Effector CD4-positive, alpha-beta T cell (primary cell): Measurements from ENCODE around the gene AMPD2.
A peak's percentile ranks its signal among the peaks of the same experiment; 100 is the strongest.

Experiments used
- DNase-seq: peaks from one replicate; pipeline ENCODE4 v3.0.0-alpha.2; 2020

AMPD2 gene

DNA sequence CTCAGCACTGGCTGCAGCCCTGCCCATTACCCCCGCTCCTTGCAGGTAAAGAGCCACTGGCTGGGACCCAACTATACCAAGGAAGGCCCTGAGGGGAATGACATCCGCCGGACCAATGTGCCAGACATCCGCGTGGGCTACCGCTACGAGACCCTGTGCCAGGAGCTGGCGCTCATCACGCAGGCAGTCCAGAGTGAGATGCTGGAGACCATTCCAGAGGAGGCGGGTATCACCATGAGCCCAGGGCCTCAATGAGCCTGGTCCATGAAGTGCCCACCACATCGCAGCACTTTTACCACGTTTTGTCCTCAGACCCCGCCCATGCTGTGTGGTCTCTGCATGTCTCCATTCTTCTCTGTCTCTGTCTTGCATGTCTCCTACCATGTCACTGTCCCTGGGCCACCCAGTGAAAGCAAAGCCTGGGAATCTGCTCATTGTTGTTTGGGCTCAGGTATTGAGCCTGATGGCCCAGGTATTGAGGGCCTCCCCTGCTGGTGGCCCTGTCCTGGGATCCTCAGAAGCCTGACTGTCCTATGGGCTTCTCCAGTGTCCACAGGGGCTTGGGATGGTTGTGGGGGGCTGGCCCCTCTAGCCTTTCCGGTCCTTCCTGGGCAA, 11.4 kb downstream of the AMPD2 start:
- no peak for DNase-seq

DNA sequence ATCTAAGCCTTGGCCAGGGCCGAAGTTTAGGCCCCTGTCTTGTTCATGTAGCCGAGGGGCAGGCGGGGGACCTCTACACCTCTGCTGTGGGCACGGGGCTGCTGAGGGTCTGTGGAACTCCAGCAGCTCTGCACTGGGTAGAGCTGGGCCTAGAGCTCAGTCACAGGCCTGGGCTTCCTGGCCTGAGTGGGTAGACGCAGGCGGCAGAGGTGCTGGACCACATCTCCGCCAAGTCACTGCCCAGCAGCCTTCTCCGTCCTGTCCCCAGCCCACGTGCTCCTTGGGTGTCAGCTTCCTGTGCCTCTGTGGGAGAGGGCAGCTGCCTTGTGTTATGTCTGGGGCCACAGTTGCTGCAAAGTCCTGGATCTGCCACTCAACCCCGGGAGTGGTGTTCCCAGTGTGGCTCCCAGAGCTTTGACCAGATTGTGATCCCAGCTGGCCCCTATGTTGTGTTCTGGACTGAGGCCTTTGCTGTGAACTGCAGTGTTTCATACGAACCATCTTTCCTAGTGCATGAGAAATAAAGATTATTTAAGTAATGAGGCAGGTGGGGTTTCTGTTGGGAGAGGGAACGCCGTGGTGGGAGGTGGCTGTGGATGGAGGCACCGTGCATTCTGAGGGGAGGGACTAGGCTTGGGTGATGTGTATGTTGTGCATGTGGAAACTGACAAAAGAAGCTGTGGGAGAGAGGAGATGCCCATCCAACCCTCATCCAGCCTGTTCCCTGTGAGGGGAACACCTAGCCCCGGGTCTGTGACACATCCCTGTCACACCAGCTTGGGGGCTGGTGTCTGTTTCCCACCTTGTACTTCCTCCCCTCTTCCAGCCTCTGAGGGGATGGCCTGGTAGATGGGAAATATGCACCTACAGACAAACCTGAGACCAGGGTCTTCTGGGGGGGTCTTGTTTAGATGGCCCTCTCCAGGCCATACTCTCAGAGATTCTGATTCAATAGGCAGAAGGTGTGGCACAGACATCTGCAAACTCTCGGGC, 12.2 kb downstream of the AMPD2 start:
- no peak for DNase-seq

DNA sequence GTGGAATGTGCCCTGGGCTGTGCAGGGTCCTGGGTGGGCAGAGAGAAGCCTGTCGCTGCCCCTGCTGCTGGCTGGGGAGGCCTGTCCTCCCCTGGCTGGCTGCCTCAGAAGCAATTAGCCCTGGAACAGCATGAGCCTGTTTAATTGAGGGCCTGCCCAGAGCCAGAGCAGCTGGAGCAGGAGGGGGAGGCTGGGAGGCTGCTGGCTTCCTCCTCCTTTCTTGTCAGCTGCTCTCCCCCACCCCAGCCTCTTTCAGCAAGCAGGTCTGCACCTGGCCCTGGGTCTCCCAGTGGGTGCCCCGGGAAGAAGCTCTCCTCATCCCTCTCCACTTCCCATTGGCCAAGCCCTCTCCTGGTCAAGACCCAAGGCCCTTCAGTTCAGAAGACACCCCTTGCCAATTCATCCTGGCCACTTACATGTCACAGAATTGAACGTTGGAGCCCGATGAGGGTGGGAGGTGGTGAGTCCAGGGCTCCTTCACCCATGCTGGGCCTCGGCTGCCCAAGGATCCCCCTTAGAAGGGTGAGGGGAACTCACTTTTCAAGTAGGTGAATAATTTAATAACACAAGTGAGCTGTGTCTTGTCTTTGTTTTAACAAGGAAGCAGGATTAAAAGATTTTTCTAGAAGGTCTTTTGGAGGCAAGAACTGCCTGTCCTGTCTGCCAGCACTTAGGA, 13.2 kb downstream of the AMPD2 start:
- DNase-seq = no peak

DNA sequence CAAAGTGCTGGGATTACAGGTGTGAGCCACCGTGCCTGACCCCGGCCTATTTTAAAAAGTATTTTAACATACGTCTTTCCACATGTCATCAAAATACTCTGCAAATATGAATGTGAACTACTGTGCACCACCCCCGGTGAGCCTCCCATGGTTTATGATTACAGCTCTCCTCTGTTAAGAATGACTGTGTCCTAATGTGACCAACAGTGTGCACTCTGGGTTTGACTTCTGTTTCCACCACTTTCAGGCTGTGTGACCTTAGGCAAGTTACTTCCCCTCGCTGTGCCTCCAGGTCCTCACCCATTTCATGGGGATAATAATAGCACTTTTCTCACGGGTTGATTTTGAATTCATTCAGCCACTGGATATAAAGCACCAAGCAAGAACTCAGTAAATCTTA, 14.7 kb downstream of the AMPD2 start:
- DNase-seq = no peak

GRCh38 chr1:109634771-109635750, 15.4 kb downstream of the AMPD2 start:
- no peak for DNase-seq

DNA sequence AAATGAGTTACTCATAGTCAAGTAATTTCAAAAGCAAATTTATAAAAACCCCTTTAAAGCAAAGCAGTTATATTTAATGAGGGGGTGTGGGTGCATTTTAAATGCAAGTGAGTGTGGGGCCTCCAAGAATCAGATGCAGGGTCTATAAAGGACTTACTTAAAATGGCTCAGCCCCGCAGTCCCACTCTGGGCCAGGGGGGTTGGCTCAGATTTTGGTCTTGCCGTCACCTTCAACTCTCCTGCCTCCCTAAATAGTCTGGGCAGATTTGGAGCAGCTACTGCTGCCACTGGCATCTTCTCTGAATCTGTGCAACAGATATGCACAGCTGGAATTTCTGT, 16.2 kb downstream of the AMPD2 start:
- no peak for DNase-seq

- DNase-seq = no peak
These were observed 16.7 kb downstream of the AMPD2 start for GRCh38 chr1:109636201-109636952.

DNA sequence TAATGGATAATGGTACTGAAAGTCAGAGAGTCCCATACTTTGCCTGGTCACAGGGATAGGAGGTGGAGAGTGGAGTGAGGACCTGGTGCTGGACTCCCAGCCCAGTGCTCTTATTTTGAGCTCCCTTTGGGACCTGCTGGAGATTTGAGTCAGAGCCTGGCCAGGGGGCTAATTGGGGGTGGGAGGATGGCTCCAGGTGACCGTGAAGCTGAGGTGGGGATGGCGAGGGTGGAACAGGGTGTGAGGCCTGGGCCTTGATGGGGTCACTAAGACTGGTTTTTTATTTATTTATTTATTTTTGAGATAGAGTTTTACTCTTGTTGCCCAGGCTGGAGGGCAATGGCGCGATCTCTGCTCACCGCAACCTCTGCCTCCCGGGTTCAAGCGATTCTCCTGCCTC, 17.8 kb downstream of the AMPD2 start:
- DNase-seq = no peak

DNA sequence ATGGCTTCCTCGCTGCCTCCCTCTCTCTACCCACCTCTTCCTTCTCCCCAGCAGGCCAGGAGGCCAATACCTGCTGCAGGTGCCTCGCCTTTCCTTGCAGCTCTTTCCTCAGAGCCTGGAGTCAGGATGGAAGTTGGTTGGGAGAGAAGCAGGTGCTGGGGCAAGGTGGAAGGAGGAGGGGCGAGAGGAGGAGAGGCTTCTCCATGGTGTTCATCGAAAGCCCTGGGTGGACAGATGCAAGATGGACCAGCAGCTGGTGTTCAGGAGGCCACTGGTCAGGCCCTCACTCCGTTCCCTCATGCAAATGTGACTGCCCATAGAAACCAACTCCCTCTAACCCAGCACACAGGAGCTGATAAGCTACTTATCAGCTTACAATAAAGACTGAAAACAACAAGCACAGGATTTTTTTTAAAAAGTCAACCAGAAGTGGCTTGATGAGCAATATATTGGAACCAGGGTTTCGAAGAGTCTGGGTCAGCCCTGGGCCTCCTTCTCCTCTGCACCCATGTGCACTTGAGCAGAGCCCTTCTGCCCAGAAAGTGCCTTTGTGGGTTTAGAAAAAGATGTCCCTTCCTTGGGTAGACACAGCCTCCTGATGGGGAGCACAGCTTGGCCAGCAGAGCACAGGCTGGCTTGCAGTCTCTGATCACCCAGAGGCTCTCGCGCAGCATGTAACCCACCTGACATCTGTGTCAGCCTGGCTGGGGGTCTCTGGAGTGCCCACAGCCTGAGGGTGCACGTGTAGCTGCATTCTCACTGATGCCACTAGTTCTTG, 19.6 kb downstream of the AMPD2 start:
- DNase-seq = no peak

DNA sequence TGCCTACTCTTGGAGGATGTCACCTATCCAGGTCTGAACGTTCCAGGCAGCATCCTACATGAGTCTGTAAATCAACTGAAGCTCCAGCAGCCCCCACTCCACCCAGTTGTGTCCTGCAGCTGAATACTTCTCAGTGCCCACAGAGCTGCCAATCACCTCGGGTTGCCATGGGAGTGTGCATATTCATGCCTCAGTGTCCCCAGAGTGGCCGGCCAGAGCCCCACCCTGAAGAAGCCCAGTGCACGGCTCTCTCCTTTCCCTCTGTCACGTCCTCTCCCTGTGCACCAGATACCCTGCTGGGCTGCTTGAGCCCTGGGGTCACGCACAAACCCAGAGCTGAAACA, 20.2 kb downstream of the AMPD2 start:
- no peak for DNase-seq

DNA sequence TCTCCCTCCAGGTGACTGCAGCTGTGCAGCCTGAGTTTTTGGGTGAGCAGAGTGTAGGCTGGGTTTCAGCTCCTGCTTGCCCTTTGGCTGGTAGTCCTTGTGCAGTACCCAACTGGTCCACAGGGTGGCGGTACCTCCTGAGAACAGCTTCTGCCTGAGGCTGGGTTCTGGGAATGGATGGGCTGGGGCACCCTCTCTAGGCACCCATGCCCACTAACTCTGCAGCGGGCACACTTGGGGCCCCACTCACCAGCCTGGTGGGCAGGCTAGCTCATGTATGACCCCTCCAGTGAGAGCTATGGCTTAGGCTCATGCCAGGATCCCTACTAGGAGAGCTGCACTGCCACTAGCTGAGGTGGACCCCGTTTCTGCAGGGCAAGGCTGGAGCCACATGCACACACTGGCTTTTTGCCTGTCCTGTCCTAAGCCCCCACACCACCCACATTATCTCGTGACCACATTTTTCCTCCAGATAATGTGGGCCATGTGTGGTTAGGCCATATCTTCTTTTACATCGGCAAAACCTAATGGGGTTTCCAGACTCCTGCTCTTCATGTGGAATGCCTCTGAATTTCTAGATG, 20.7 kb downstream of the AMPD2 start:
- peak; percentile 86 for DNase-seq

DNA sequence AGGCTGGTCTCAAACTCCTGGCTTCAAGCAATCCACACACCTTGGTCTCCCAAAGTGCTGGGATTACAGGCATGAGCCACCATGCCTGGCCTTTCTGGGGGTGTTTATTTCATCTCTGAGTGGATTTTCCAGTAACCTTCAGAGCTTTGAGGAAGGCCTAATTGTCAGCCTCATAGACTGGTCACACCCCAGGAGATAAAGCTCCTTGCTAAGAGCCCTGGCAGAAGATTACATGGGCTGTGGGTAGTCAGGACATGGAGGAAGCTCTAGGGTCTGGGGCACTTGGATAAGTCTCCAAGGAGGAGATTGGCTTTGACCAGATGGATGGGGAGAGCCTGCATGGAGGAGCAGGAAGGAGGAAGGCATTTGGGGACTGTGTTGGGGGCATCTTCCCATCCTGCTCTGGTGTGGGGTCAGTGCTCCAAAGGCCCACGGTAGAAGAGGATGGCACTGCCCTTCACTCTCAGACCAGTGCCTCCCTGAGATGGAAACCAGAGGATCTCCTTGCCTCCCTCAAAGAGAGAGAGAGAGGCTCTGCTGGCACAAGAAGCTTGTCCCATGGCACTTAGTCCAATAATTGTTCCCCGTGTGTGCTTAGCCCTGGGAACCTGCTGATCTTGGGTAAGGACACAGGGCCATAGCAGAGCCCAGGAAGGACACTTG, 21.6 kb downstream of the AMPD2 start:
- no peak for DNase-seq

GRCh38 chr1:109641861-109642260, 22.2 kb downstream of the AMPD2 start:
- DNase-seq = no peak

- DNase-seq = no peak
These were observed 23.0 kb downstream of the AMPD2 start for GRCh38 chr1:109642626-109643025.

- peak; percentile 83 for DNase-seq
These were observed 24.0 kb downstream of the AMPD2 start for GRCh38 chr1:109643385-109644230.

DNA sequence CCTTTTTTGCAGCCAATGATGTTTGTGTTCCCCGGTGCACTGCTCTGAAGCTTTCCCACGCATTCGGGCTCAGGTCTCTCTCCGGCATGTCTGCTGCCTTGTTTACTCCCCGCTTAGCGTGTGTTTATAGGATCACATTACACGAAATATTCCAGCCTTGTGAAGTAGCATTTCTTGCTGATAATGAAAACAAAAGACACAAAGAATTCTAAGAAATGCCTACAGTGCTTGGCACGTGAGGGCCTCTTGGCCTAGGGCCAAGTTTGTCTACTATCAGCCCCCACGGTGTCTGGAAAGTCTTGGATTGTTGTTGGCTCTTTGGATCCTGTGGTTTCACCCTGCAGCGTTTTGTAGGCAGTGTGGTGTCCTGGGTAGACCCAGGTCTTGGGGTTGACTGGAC, 25.0 kb downstream of the AMPD2 start:
- DNase-seq = no peak

DNA sequence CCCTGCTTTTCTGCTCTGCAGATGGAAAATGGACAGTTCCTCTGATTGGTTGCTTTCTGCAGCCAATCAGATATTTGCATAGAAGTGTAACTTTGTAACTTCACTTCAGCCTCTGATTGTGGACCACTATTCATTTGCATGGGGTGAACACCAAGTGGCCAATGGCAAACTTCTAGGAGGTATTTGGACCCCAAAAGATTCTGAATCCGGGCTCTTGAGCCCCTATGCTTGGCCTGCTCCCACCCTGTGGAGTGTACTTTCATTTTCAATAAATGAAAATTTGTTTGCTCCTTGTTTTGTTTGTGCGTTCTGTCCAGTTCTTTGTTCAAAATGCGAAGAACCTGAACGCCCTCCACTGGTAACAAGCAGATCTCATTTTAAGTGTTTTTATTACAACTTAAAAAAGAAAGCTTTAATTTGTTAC, 29.9 kb downstream of the AMPD2 start:
- no peak for DNase-seq

DNA sequence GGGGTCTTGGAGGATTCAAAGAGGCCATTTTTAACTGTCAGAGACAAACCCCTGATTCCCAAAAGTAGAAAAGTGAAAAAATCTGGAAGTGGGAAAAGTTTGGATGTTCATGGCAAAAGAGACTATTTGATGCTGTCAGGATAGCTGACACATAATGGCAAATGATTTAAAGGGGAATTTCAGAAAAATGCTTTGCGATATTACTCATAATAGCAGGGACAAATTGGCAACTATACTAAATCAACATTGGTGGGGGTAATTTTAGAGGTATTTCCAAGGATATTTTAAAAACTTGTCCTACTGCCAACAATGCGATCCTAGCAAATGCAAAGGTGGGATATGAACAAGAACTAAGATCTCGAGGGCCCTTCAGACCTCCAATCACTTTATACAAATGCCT, 31.0 kb downstream of the AMPD2 start:
- no peak for DNase-seq

DNA sequence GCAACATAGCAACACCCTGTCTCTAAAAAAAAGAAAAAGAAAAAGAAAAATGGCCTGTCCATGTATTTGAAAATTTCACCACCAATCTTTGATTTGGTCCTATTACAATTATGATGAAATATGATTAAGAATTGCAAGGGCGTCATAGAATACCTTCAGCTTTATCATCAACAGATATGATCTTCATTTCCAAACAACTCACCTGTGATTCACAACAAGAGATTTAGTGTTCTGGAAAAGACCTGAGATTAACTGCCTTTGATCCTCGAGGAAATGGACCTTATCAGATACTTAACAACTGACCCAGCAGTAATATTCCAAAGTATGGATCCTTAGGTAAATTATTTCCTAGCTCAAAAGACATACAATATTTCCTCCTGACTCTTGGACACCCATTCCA, 32.8 kb downstream of the AMPD2 start:
- no peak for DNase-seq
